ENCODE data around the gene U2AF1L4.

U2AF1L4 gene

GRCh38 chr19:35757231-35757748, 12.1 kb upstream of the U2AF1L4 start:
- DNase-seq (ENCODE audit: low read depth): peak; percentile 92

GRCh38 chr19:35756377-35757230, 11.4 kb upstream of the U2AF1L4 start, which contains the start of gene HSPB6:
TSS of gene HSPB6 (minus strand) at chr19:35757029. CDS start at chr19:35757008, 21 bp downstream.
- DNase-seq (ENCODE audit: low read depth): peak; percentile 79

GRCh38 chr19:35755550-35756376, 10.5 kb upstream of the U2AF1L4 start:
- peak; percentile 93 for DNase-seq (ENCODE audit: low read depth)

GRCh38 chr19:35755131-35755549, 9.9 kb upstream of the U2AF1L4 start:
- no peak for DNase-seq (ENCODE audit: low read depth)

GRCh38 chr19:35754370-35755130, 9.3 kb upstream of the U2AF1L4 start:
- no peak for DNase-seq (ENCODE audit: low read depth)

GRCh38 chr19:35753634-35754369, 8.6 kb upstream of the U2AF1L4 start:
- no peak for DNase-seq (ENCODE audit: low read depth)

- DNase-seq (ENCODE audit: low read depth): no peak
Observed at GRCh38 chr19:35752746-35753350, 7.6 kb upstream of the U2AF1L4 start.

GRCh38 chr19:35751839-35752745, 6.9 kb upstream of the U2AF1L4 start:
- DNase-seq (ENCODE audit: low read depth): no peak

GRCh38 chr19:35750167-35750566, 4.9 kb upstream of the U2AF1L4 start:
- DNase-seq (ENCODE audit: low read depth): no peak

- DNase-seq (ENCODE audit: low read depth): peak; percentile 99
Observed at GRCh38 chr19:35748106-35749020, 3.1 kb upstream of the U2AF1L4 start, which contains the start of gene LIN37. TSS of gene LIN37 (plus strand) at chr19:35748576. CDS start at chr19:35748725, 149 bp downstream.

- DNase-seq (ENCODE audit: low read depth): no peak
Observed at GRCh38 chr19:35746531-35746930, 1.3 kb upstream of the U2AF1L4 start.

GRCh38 chr19:35746087-35746462, 857 bp upstream of the U2AF1L4 start:
- DNase-seq (ENCODE audit: low read depth): no peak

- peak; percentile 94 for DNase-seq (ENCODE audit: low read depth)
Observed at GRCh38 chr19:35744430-35745327, 539 bp downstream of the U2AF1L4 start.

- DNase-seq (ENCODE audit: low read depth): no peak
Observed at GRCh38 chr19:35743640-35744429, 1.4 kb downstream of the U2AF1L4 start.

- no peak for DNase-seq (ENCODE audit: low read depth)
Observed at GRCh38 chr19:35742121-35742724, 3.0 kb downstream of the U2AF1L4 start, which contains the start of gene IGFLR1. TSS of gene IGFLR1 (minus strand) at chr19:35742452. CDS start at chr19:35741180, 1,272 bp downstream.

- DNase-seq (ENCODE audit: low read depth): no peak
Observed at GRCh38 chr19:35741203-35741515, 4.1 kb downstream of the U2AF1L4 start.

All from fibroblast of gingiva (primary cell).